Upper lobe of left lung (tissue), 4 donors: Measurements from ENCODE around the gene APP.

Experiments
- EP300 ChIP-seq, 4 donors: sonication (generic); formaldehyde crosslinking; IDR thresholded peaks; one replicate each; pipeline ENCODE4 v1.5.1; 2017; ENCODE audit warnings: antibody characterized with exemption in 4 of 4, control low read depth in 2 of 4
- POLR2A ChIP-seq, 4 donors: fragments of 450-650 bp; IDR thresholded peaks; one replicate each; pipeline ENCODE4 v1.5.1; 2016 to 2017; ENCODE audit warnings: antibody characterized with exemption in 4 of 4, mild to moderate bottlenecking in 2 of 4
- POLR2AphosphoS5 ChIP-seq, 2 donors: sonication (generic); formaldehyde crosslinking; IDR thresholded peaks; one replicate each; pipeline ENCODE4 v1.5.1; 2017; ENCODE audit warnings: antibody characterized with exemption in 2 of 2
- TF ChIP-seq, protein P1 (sequence below), 6 experiments: fragments of 450-650 bp in 4 of 6; fragments of 200-600 bp in 2 of 6; sonication (generic) in 2 of 6; IDR thresholded peaks; one replicate each; pipeline ENCODE4 v1.5.1; 2016 to 2019; ENCODE audit warnings: antibody characterized with exemption in 6 of 6

DNA sequence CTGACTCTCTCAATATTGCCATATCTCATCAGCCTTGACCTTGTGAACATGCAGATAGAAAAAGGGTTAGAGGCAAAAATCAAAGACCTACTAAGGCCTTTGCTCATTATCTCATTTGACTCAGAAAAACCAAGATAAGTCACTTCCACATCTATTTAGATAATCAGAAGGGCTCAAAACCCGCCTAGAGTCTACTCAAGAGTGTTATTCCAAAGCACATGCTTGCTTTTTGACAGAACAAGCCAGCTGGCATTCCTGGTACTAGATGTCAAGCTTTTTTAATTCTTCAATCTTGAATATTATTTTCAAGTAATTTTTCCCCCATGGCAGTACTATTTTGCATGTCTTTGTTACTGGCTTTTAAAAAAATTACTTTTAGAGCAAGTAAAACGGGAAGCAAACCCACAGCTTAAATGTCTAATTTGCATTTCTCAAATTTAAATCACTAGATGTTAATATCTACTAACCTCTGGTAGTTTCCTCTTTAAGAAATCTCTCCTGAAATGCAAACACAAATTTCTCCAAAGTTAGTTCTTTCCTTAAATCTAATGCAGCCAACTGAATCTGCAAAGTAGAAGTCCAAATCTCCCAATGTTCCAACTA, 51.5 kb downstream of the APP start:
- TF ChIP-seq, protein P1, sequence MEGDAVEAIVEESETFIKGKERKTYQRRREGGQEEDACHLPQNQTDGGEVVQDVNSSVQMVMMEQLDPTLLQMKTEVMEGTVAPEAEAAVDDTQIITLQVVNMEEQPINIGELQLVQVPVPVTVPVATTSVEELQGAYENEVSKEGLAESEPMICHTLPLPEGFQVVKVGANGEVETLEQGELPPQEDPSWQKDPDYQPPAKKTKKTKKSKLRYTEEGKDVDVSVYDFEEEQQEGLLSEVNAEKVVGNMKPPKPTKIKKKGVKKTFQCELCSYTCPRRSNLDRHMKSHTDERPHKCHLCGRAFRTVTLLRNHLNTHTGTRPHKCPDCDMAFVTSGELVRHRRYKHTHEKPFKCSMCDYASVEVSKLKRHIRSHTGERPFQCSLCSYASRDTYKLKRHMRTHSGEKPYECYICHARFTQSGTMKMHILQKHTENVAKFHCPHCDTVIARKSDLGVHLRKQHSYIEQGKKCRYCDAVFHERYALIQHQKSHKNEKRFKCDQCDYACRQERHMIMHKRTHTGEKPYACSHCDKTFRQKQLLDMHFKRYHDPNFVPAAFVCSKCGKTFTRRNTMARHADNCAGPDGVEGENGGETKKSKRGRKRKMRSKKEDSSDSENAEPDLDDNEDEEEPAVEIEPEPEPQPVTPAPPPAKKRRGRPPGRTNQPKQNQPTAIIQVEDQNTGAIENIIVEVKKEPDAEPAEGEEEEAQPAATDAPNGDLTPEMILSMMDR (IDR thresholded peaks at IDR 0.05): no peak
- TF ChIP-seq EP300 (IDR thresholded peaks at IDR 0.05) (no peak), POLR2AphosphoS5 (IDR thresholded peaks at IDR 0.05) (no peak), POLR2A (IDR thresholded peaks at IDR 0.05) (no peak)
